Mucosa of stomach (tissue), 1 donor: ENCODE measurements around the gene GET4.
"Not testable (repeated sequence)": the region's sequence is repeated elsewhere in the genome, so short reads cannot be mapped to it uniquely, and the experiment has no call there.

Experiments
- H3K27me3 ChIP-seq: one replicate; pipeline ENCODE4 v1.7.0; 2013; ENCODE audit warnings: mild to moderate bottlenecking, low read length; ENCODE audit not compliant: control insufficient read depth, insufficient read depth
- H3K36me3 ChIP-seq: one replicate; pipeline ENCODE4 v1.7.0; 2013; ENCODE audit warnings: low read length; ENCODE audit not compliant: control insufficient read depth, insufficient read depth
- H3K4me1 ChIP-seq: one replicate; pipeline ENCODE4 v1.7.0; 2013; ENCODE audit warnings: mild to moderate bottlenecking, low read length; ENCODE audit not compliant: control insufficient read depth, insufficient read depth
- H3K4me3 ChIP-seq: one replicate; pipeline ENCODE4 v1.7.0; 2013; ENCODE audit warnings: low read length
- H3K9ac ChIP-seq: one replicate; pipeline ENCODE4 v1.7.0; 2013; ENCODE audit warnings: mild to moderate bottlenecking, low read length, moderate library complexity
- H3K9me3 ChIP-seq: one replicate; pipeline ENCODE4 v1.7.0; 2013; ENCODE audit warnings: mild to moderate bottlenecking, low read length, moderate library complexity; ENCODE audit not compliant: control insufficient read depth
- donor health status: Pancreatic carcinoma.

Gene GET4

DNA sequence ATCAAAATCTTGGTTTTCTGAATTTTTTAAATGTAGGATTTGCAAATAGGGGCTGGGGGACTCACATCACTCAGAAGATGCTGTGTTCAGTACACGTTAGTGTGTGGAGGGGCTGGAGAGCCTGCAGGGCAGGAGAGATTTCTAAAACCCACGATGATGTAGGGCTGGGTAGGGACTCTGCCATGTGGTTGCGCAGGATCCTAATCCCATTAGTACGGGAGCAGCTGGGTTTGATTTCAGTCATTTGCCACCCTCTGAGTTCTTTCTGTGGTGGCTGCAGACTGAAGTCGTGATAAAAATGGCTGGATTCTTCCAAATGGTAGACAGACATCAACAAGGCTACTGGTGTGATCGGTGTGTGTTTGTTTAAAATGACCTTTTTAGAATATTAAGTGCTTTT, 14.2 kb upstream of the GET4 start:
- Histone ChIP-seq H3K9me3 (no peaks in the 10 kb centered on the region), H3K27me3 (no peaks in the 10 kb centered on the region), H3K4me1 (peaks cover 20% of the 10 kb centered on the region), H3K36me3 (peaks cover 20% of the 10 kb centered on the region), H3K4me3 (no peak overlapping the region), H3K9ac (no peak overlapping the region)

- peaks cover 20% of the 10 kb centered on the region for H3K36me3 ChIP-seq
- peaks cover 30% of the 10 kb centered on the region for H3K4me1 ChIP-seq
- H3K9me3 ChIP-seq, result no peaks in the 10 kb centered on the region
- H3K9ac ChIP-seq, result no peak overlapping the region
- H3K27me3 ChIP-seq, result no peaks in the 10 kb centered on the region
- no peak overlapping the region for H3K4me3 ChIP-seq
Measured at GRCh38 chr7:863106-863505, 13.2 kb upstream of the GET4 start.

GRCh38 chr7:865921-866320, 10.4 kb upstream of the GET4 start:
- H3K36me3 ChIP-seq, result peaks cover 10% of the 10 kb centered on the region

GRCh38 chr7:867001-867405, 9.4 kb upstream of the GET4 start:
- no peaks in the 10 kb centered on the region for H3K9me3 ChIP-seq
- H3K4me1 ChIP-seq, result peaks cover 17% of the 10 kb centered on the region
- H3K4me3 ChIP-seq, result no peak overlapping the region
- H3K9ac ChIP-seq, result no peak overlapping the region
- H3K36me3 ChIP-seq, result peaks cover 10% of the 10 kb centered on the region
- no peaks in the 10 kb centered on the region for H3K27me3 ChIP-seq

More at GRCh38 chr7:865921-866320, 10.4 kb upstream of the GET4 start:
- H3K4me3 ChIP-seq, result no peak overlapping the region
- H3K9ac ChIP-seq, result no peak overlapping the region
- no peaks in the 10 kb centered on the region for H3K9me3 ChIP-seq
- no peaks in the 10 kb centered on the region for H3K27me3 ChIP-seq
- H3K4me1 ChIP-seq, result peaks cover 28% of the 10 kb centered on the region

DNA sequence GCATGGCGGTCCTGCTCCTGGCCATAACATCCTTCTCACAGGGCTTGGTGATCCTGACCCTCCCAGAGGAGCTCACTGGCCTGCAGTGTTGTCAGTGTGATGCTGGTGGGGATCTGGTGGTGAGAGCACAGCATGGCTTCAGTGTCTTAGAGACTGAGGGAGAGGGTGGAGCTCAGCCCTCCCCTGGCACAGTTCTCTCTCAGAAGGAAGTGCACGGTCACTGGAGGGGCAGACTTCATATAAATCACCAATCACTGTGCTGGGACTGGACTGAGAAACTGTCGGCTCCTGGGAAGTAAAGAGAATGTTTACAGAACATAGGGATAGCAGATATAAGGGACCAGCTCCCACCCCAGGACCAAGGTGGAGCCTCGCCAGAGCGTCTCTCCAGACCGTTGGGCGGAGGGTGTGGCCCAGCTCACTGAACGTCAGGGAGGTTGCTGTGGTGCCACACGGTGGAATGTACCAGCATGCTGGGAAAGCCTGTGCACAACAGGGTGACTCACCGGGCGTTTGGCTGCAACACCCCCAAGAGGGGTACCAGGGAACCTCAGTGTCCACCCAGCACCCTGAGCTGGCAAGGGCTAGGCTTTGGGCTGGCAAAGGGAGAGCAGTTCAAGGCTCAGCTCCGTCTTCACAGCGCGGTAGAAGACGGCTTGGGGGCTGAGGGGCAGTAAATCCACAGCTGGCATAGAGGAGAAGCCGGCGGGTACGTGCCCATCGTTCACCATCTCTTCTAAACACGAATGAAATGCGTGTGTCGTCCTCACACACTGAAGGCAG, 8.8 kb upstream of the GET4 start:
- Histone ChIP-seq H3K36me3 (peaks cover 16% of the 10 kb centered on the region), H3K9ac (no peak overlapping the region), H3K4me3 (no peak overlapping the region), H3K9me3 (no peaks in the 10 kb centered on the region), H3K27me3 (no peaks in the 10 kb centered on the region), H3K4me1 (peaks cover 17% of the 10 kb centered on the region)

GRCh38 chr7:868189-868486, 8.2 kb upstream of the GET4 start:
- Histone ChIP-seq H3K9ac (no peak overlapping the region), H3K9me3 (no peaks in the 10 kb centered on the region), H3K27me3 (no peaks in the 10 kb centered on the region), H3K4me3 (no peak overlapping the region), H3K36me3 (peaks cover 21% of the 10 kb centered on the region), H3K4me1 (peaks cover 19% of the 10 kb centered on the region)

DNA sequence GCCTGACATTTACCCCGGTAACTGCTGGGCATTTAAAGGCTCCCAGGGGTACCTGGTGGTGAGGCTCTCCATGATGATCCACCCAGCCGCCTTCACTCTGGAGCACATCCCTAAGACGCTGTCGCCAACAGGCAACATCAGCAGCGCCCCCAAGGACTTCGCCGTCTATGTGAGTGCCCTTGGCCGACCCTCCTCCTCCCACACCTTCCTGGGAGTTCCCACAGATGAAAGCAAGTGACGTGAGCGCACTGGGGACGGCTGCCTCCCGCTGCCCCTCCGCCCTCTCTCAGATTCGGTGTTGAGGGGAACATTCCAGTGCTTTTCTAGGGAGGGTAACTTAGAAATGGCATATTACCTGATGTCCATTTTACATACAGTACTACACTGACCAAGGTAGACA, 7.0 kb upstream of the GET4 start:
- H3K4me3 ChIP-seq, result no peak overlapping the region
- no peaks in the 10 kb centered on the region for H3K27me3 ChIP-seq
- no peaks in the 10 kb centered on the region for H3K9me3 ChIP-seq
- H3K4me1 ChIP-seq, result peaks cover 29% of the 10 kb centered on the region
- H3K9ac ChIP-seq, result peak overlapping the region; percentile 6
- peaks cover 21% of the 10 kb centered on the region for H3K36me3 ChIP-seq

- peaks cover 33% of the 10 kb centered on the region for H3K4me1 ChIP-seq
- no peak overlapping the region for H3K4me3 ChIP-seq
- H3K27me3 ChIP-seq, result no peaks in the 10 kb centered on the region
- no peaks in the 10 kb centered on the region for H3K9me3 ChIP-seq
- H3K36me3 ChIP-seq, result peaks cover 12% of the 10 kb centered on the region
- H3K9ac ChIP-seq, result no peak overlapping the region
Measured at GRCh38 chr7:871900-872537, 4.3 kb upstream of the GET4 start.

DNA sequence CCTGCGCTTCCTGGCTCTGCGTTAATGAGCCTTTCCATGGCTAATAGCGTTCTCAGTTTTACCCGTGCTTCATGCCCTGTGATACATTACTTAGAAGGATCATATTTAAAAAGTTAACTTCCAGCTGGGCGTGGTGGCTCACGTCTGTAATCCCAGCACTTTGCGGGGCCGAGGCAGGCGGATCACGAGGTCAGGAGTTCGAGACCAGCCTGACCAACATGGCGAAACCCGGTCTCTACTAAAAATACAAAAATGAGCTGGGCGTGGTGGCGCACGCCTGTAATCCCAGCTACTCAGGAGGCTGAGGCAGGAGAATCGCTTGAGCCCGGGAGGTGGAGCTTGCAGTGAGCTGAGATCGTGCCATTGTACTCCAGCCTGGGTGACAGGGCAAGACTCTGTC, 3.7 kb upstream of the GET4 start:
- H3K4me1 ChIP-seq, result peaks cover 26% of the 10 kb centered on the region
- peaks cover 12% of the 10 kb centered on the region for H3K36me3 ChIP-seq
- not testable (repeated sequence) for H3K4me3 ChIP-seq, H3K9me3 ChIP-seq, H3K27me3 ChIP-seq, H3K9ac ChIP-seq

GRCh38 chr7:873367-874002, 2.9 kb upstream of the GET4 start:
- Histone ChIP-seq H3K36me3 (peaks cover 12% of the 10 kb centered on the region), H3K4me1 (peaks cover 25% of the 10 kb centered on the region), H3K9ac (no peak overlapping the region), H3K9me3 (no peaks in the 10 kb centered on the region), H3K4me3 (no peak overlapping the region), H3K27me3 (no peaks in the 10 kb centered on the region)

GRCh38 chr7:874031-874749, 2.2 kb upstream of the GET4 start:
- Histone ChIP-seq H3K9ac (no peak overlapping the region), H3K4me1 (peaks cover 32% of the 10 kb centered on the region), H3K4me3 (no peak overlapping the region), H3K36me3 (peaks cover 12% of the 10 kb centered on the region), H3K9me3 (no peaks in the 10 kb centered on the region), H3K27me3 (no peaks in the 10 kb centered on the region)

- peaks cover 35% of the 10 kb centered on the region for H3K4me1 ChIP-seq
- no peaks in the 10 kb centered on the region for H3K27me3 ChIP-seq
- no peak overlapping the region for H3K9ac ChIP-seq
- H3K36me3 ChIP-seq, result peaks cover 12% of the 10 kb centered on the region
- no peaks in the 10 kb centered on the region for H3K9me3 ChIP-seq
- no peak overlapping the region for H3K4me3 ChIP-seq
Measured at GRCh38 chr7:875051-875450, 1.3 kb upstream of the GET4 start.
